Daoy (cell line): ENCODE results near the gene KLC1. TPM values are rescaled to one million over a fixed set of nuclear protein-coding genes. Genes with fewer than 3 reads are reported as not detected.

Experiments used
- total RNA-seq: library from RNA; depleted of rRNA; stranded (reverse); fragments of >200 nt; shearing (Covaris generic); gene quantifications from 2 replicates; pipeline ENCODE4 v1.2.3, GENCODE V29; 2014; rRNA removed

Gene KLC1
- total RNA-seq, 1 experiment from 2014 or later = 178 TPM

Other genes starting within 250 kb of the KLC1 start
- 61.6 and 64.8 TPM in 2 replicates for gene MARK3, start 243.8 kb upstream of the KLC1 start, total RNA-seq
- 24.7 and 28.1 TPM in 2 replicates for gene CKB, start 106.4 kb upstream of the KLC1 start, total RNA-seq
- 29.5 and 36.8 TPM in 2 replicates for gene TRMT61A, start 100.0 kb upstream of the KLC1 start, total RNA-seq
- gene BAG5, start 66.6 kb upstream of the KLC1 start, total RNA-seq = 23.5 and 28.6 TPM in 2 replicates
- 29.4 and 48.2 TPM in 2 replicates for gene COA8, start 66.3 kb upstream of the KLC1 start, total RNA-seq
- gene XRCC3, start 86.2 kb downstream of the KLC1 start, total RNA-seq = 48.5 and 76.8 TPM in 2 replicates
- gene ZFYVE21, start 86.6 kb downstream of the KLC1 start, total RNA-seq = 53.1 and 74.9 TPM in 2 replicates
- gene PPP1R13B, start 218.4 kb downstream of the KLC1 start, total RNA-seq = 5.7 and 7.1 TPM in 2 replicates